GM21825 (cell line): ENCODE measurements around the gene MCF2L.
"Not testable (repeated sequence)": the region's sequence is repeated elsewhere in the genome, so short reads cannot be mapped to it uniquely, and the experiment has no call there.

Experiments
- ATAC-seq: cut with Tn5 transposase; IDR thresholded peaks from one replicate; pipeline ENCODE4 v1.9.1; 2021; ENCODE audit warnings: mild to moderate bottlenecking, moderate library complexity; ENCODE audit not compliant: unreplicated experiment

The MCF2L gene

GRCh38 chr13:113063091-113063491, 94.1 kb downstream of the MCF2L start:
- no peak for ATAC-seq

GRCh38 chr13:113064000-113064533, 95.1 kb downstream of the MCF2L start:
- no peak for ATAC-seq

- no peak for ATAC-seq
Measured at GRCh38 chr13:113064534-113065405, 95.8 kb downstream of the MCF2L start.

- no peak for ATAC-seq
Measured at GRCh38 chr13:113065406-113066141, 96.6 kb downstream of the MCF2L start.

GRCh38 chr13:113066142-113066455, 97.1 kb downstream of the MCF2L start:
- no peak for ATAC-seq

- ATAC-seq: no peak
Measured at GRCh38 chr13:113066746-113067145, 97.7 kb downstream of the MCF2L start.

GRCh38 chr13:113069861-113070805, 101.1 kb downstream of the MCF2L start:
- no peak for ATAC-seq

- ATAC-seq: no peak
Measured at GRCh38 chr13:113070855-113071254, 101.8 kb downstream of the MCF2L start.

GRCh38 chr13:113072376-113072775, 103.4 kb downstream of the MCF2L start:
- ATAC-seq: no peak

GRCh38 chr13:113073942-113074341, 104.9 kb downstream of the MCF2L start:
- no peak for ATAC-seq

GRCh38 chr13:113074401-113074800, 105.4 kb downstream of the MCF2L start:
- ATAC-seq: no peak

- no peak for ATAC-seq
Measured at GRCh38 chr13:113074876-113075275, 105.9 kb downstream of the MCF2L start.

GRCh38 chr13:113075711-113076110, 106.7 kb downstream of the MCF2L start:
- ATAC-seq: no peak

- no peak for ATAC-seq
Measured at GRCh38 chr13:113076681-113077401, 107.8 kb downstream of the MCF2L start.

GRCh38 chr13:113077566-113077952, 108.5 kb downstream of the MCF2L start:
- ATAC-seq: no peak

GRCh38 chr13:113077953-113078901, 109.2 kb downstream of the MCF2L start:
- no peak for ATAC-seq

GRCh38 chr13:113078902-113079780, 110.1 kb downstream of the MCF2L start:
- no peak for ATAC-seq

GRCh38 chr13:113079781-113080080, 110.7 kb downstream of the MCF2L start:
- not testable (repeated sequence) for ATAC-seq
